Thyroid gland (tissue), 4 donors: ENCODE results near the gene ORM1.

ENCODE experiments used
- POLR2A ChIP-seq, 2 donors: fragments of 450-650 bp; IDR thresholded peaks; one replicate each; pipeline ENCODE4 v1.6.1; 2017; ENCODE audit warnings: antibody characterized with exemption in 2 of 2, mild to moderate bottlenecking in 2 of 2, moderate library complexity in 1 of 2
- TF ChIP-seq, protein P1 (sequence below), 6 experiments: fragments of 200-600 bp in 3 of 6; fragments of 450-650 bp in 3 of 6; sonication (generic) in 3 of 6; IDR thresholded peaks; one replicate each; pipeline ENCODE4 v1.5.1; 2016 to 2019; ENCODE audit warnings: antibody characterized with exemption in 6 of 6, mild to moderate bottlenecking in 2 of 6, inconsistent platforms in 1 of 6, moderate library complexity in 1 of 6

DNA sequence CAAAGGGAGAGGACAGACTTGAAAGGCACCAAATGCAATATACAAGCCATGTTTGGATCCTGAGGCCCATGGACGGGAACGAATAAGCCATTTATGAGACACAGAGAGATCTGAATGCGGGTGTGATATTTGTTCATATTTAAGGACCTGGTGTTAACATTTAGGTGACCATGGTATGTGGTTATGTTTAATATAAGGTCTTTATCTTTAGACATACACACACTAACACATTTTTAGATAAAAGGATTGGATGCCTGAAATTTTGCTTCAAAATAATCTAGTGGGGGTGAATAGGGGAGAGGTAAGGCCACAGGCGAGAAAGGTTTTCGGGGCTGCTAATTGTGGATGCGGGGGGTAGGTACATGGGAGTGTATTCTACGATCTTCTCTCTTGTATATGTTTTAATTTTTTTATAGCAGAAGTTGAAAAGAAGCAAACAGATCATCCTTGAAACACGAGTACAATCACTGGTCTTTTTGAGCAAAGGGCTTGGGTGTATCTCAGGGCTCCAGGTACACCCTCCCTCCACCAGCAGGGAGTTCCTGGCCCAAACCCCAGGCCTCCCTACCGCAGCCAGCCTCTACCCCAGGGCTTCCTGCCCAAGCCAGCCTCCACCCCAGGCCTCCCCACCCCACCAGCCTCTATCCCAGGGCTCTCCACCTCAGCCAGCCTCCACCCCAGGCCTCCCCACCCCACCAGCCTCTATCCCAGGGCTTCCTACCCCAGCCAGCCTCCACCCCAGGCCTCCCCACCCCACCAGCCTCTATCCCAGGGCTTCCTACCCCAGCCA is 52.7 kb downstream of the ORM1 start:
- TF ChIP-seq, protein P1, sequence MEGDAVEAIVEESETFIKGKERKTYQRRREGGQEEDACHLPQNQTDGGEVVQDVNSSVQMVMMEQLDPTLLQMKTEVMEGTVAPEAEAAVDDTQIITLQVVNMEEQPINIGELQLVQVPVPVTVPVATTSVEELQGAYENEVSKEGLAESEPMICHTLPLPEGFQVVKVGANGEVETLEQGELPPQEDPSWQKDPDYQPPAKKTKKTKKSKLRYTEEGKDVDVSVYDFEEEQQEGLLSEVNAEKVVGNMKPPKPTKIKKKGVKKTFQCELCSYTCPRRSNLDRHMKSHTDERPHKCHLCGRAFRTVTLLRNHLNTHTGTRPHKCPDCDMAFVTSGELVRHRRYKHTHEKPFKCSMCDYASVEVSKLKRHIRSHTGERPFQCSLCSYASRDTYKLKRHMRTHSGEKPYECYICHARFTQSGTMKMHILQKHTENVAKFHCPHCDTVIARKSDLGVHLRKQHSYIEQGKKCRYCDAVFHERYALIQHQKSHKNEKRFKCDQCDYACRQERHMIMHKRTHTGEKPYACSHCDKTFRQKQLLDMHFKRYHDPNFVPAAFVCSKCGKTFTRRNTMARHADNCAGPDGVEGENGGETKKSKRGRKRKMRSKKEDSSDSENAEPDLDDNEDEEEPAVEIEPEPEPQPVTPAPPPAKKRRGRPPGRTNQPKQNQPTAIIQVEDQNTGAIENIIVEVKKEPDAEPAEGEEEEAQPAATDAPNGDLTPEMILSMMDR (IDR thresholded peaks at IDR 0.05), result no peak
- no peak for TF ChIP-seq POLR2A (IDR thresholded peaks at IDR 0.05)
